Measurements from ENCODE around the gene CDKL2. TPM values are rescaled to one million over a fixed set of nuclear protein-coding genes. Genes with fewer than 3 reads are reported as not detected.

The CDKL2 gene
- total RNA-seq, 1 experiment from 2014 or later: 5.7 TPM

DNA sequence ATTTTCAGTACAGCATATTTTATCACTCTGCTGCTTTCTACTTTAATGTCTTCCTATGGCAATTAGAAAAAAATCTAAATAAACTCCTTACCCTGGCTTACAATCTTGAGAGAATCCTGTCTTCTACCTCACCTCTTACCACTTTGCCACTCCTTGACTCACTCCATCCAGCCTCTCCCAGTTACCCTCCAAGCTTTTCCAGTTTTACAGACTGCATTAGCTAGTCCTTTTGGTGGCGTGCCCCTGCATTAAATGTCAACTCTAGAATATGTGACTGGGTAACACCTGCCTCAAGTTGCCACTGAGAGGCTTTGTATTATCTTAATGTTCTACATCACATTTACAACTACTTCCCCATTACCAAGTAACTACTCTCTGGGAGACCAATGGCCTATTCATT is 7.5 kb upstream of the CDKL2 start:
- TF ChIP-seq SIN3A (IDR thresholded peaks at IDR 0.05; ENCODE audit: borderline replicate concordance, insufficient read depth, low read depth, low read length) (no peak), POLR2AphosphoS5 (IDR thresholded peaks at IDR 0.05; ENCODE audit: low read depth, low read length) (no peak), TCF7L2 (IDR thresholded peaks at IDR 0.05; ENCODE audit: low read depth, low read length) (no peak)
- TF ChIP-seq, protein P1, sequence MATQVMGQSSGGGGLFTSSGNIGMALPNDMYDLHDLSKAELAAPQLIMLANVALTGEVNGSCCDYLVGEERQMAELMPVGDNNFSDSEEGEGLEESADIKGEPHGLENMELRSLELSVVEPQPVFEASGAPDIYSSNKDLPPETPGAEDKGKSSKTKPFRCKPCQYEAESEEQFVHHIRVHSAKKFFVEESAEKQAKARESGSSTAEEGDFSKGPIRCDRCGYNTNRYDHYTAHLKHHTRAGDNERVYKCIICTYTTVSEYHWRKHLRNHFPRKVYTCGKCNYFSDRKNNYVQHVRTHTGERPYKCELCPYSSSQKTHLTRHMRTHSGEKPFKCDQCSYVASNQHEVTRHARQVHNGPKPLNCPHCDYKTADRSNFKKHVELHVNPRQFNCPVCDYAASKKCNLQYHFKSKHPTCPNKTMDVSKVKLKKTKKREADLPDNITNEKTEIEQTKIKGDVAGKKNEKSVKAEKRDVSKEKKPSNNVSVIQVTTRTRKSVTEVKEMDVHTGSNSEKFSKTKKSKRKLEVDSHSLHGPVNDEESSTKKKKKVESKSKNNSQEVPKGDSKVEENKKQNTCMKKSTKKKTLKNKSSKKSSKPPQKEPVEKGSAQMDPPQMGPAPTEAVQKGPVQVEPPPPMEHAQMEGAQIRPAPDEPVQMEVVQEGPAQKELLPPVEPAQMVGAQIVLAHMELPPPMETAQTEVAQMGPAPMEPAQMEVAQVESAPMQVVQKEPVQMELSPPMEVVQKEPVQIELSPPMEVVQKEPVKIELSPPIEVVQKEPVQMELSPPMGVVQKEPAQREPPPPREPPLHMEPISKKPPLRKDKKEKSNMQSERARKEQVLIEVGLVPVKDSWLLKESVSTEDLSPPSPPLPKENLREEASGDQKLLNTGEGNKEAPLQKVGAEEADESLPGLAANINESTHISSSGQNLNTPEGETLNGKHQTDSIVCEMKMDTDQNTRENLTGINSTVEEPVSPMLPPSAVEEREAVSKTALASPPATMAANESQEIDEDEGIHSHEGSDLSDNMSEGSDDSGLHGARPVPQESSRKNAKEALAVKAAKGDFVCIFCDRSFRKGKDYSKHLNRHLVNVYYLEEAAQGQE (IDR thresholded peaks at IDR 0.05; ENCODE audit: insufficient read depth in 1 of 2, low read depth in 2 of 2, low read length in 1 of 2): no peak
- TF ChIP-seq, protein P2, sequence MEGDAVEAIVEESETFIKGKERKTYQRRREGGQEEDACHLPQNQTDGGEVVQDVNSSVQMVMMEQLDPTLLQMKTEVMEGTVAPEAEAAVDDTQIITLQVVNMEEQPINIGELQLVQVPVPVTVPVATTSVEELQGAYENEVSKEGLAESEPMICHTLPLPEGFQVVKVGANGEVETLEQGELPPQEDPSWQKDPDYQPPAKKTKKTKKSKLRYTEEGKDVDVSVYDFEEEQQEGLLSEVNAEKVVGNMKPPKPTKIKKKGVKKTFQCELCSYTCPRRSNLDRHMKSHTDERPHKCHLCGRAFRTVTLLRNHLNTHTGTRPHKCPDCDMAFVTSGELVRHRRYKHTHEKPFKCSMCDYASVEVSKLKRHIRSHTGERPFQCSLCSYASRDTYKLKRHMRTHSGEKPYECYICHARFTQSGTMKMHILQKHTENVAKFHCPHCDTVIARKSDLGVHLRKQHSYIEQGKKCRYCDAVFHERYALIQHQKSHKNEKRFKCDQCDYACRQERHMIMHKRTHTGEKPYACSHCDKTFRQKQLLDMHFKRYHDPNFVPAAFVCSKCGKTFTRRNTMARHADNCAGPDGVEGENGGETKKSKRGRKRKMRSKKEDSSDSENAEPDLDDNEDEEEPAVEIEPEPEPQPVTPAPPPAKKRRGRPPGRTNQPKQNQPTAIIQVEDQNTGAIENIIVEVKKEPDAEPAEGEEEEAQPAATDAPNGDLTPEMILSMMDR (IDR thresholded peaks at IDR 0.05): no peak
- H3K27me3 ChIP-seq (ENCODE audit: control insufficient read depth, insufficient read depth, low read length): no peaks in the 10 kb centered on the region
- ATAC-seq (no peak), DNase-seq (ENCODE audit: low read depth, low spot score) (no peak)
- H3K4me1 ChIP-seq (ENCODE audit: control insufficient read depth, insufficient read depth, low read length): no peaks in the 10 kb centered on the region
- ChIA-PET CTCF (no interaction called here), POLR2A (no interaction called here)
- H3K4me3 ChIP-seq (ENCODE audit: low read depth in 2 of 2, low read length in 2 of 2): no peak overlapping the region
- no peak overlapping the region for H3K27ac ChIP-seq (ENCODE audit: low read length)
- no TSS peak for BruUV-seq (replicated peaks)
- in situ Hi-C loops (cut with HindIII; ENCODE audit: low pct_unique_long_range_greater_than_20kb, low sequenced_read_pairs): no loop called here
- intact Hi-C loops (cut with micrococcal nuclease; ENCODE audit: unreplicated experiment): no loop called here
- H3K9me3 ChIP-seq (ENCODE audit: control insufficient read depth, insufficient read depth, low read depth, low read length): no peaks in the 10 kb centered on the region
- no peaks in the 10 kb centered on the region; the same call in 1 of the 2 replicates for H3K36me3 ChIP-seq (ENCODE audit: control insufficient read depth, insufficient read depth, low read length)

DNA sequence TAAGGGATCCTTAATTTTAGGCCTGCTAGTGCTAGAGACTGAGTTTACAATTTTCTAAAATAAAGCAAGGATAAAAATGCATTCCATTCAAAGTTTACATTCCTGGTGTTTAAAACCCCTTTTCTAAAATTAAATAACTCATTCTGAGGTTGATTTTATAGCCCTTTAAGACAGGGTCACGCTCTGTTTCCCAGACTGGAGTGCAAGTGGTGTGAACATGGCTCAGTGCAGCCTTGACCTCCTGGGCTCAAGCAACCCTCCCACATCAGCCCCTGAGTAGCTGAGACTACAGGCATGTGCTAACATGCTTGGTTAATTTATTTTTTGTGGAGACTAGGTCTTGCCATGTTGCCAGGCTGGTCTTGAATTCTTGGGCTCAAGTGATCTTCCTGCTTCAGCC is 6.8 kb upstream of the CDKL2 start:
- intact Hi-C loops (cut with micrococcal nuclease; ENCODE audit: unreplicated experiment): no loop called here
- no peak for DNase-seq (ENCODE audit: low read depth, low spot score)
- CTCF ChIA-PET: no interaction called here
- ATAC-seq: no peak
- H3K36me3 ChIP-seq (ENCODE audit: control insufficient read depth, insufficient read depth, low read length): no peaks in the 10 kb centered on the region; the same call in 1 of the 2 replicates
- TF ChIP-seq, protein P2 (IDR thresholded peaks at IDR 0.05): no peak
- TF ChIP-seq POLR2AphosphoS5 (IDR thresholded peaks at IDR 0.05; ENCODE audit: low read depth, low read length): no peak
- no peak for TF ChIP-seq SIN3A (IDR thresholded peaks at IDR 0.05; ENCODE audit: borderline replicate concordance, insufficient read depth, low read depth, low read length)
- TF ChIP-seq TCF7L2 (IDR thresholded peaks at IDR 0.05; ENCODE audit: low read depth, low read length): no peak
- TF ChIP-seq, protein P1 (IDR thresholded peaks at IDR 0.05; ENCODE audit: insufficient read depth in 1 of 2, low read depth in 2 of 2, low read length in 1 of 2): no peak
- in situ Hi-C loops (cut with HindIII; ENCODE audit: low pct_unique_long_range_greater_than_20kb, low sequenced_read_pairs): no loop called here
- no peak overlapping the region for H3K4me3 ChIP-seq (ENCODE audit: low read depth in 2 of 2, low read length in 2 of 2)
- no peaks in the 10 kb centered on the region for H3K9me3 ChIP-seq (ENCODE audit: control insufficient read depth, insufficient read depth, low read depth, low read length)
- POLR2A ChIA-PET: no interaction called here
- BruUV-seq (replicated peaks): no TSS peak
- no peaks in the 10 kb centered on the region for H3K27me3 ChIP-seq (ENCODE audit: control insufficient read depth, insufficient read depth, low read length)
- H3K27ac ChIP-seq (ENCODE audit: low read length): no peak overlapping the region
- H3K4me1 ChIP-seq (ENCODE audit: control insufficient read depth, insufficient read depth, low read length): no peaks in the 10 kb centered on the region
